Neutrophil (primary cell): ENCODE results near the gene MAST4.

Source experiments
- H3K27ac ChIP-seq: fragments of 200-600 bp; sonication (generic); 2 replicates; pipeline ENCODE4 v1.5.1; 2016; ENCODE audit warnings: mild to moderate bottlenecking, moderate library complexity
- H3K27me3 ChIP-seq: fragments of 200-600 bp; sonication (generic); 2 replicates; pipeline ENCODE4 v1.6.0; 2016; ENCODE audit warnings: mild to moderate bottlenecking
- H3K36me3 ChIP-seq: fragments of 200-600 bp; sonication (generic); 2 replicates; pipeline ENCODE4 v1.5.1; 2017
- H3K4me1 ChIP-seq, 2 experiments: fragments of 200-600 bp in 1 of 2; sonication (generic) in 1 of 2; 1 replicate in 1 of 2; 2 replicates in 1 of 2; pipeline versions ENCODE4 v1.5.1 to v1.6.1; 2013 to 2016; ENCODE audit warnings: low read depth in 1 of 2, low read length in 1 of 2, mild to moderate bottlenecking in 1 of 2, moderate library complexity in 1 of 2; ENCODE audit not compliant: control insufficient read depth in 1 of 2, insufficient read depth in 1 of 2
- H3K4me3 ChIP-seq, 2 experiments: fragments of 200-600 bp in 1 of 2; sonication (generic) in 1 of 2; 1 replicate in 1 of 2; 2 replicates in 1 of 2; pipeline ENCODE4 v1.5.1; 2013 to 2016; ENCODE audit warnings: low read depth in 1 of 2, low read length in 1 of 2, mild to moderate bottlenecking in 1 of 2, moderate library complexity in 1 of 2
- H3K9me3 ChIP-seq: fragments of 200-600 bp; sonication (generic); 2 replicates; pipeline ENCODE4 v1.5.1; 2016
- TF ChIP-seq, protein P1 (sequence below): fragments of 200-600 bp; sonication (generic); IDR thresholded peaks from 2 replicates; pipeline ENCODE4 v1.5.1; 2016; ENCODE audit warnings: antibody characterized with exemption

MAST4 gene

GRCh38 chr5:67053229-67053628 is 457.0 kb downstream of the MAST4 start:
- Histone ChIP-seq H3K36me3 (no peaks in the 10 kb centered on the region), H3K27ac (no peak overlapping the region), H3K9me3 (no peaks in the 10 kb centered on the region), H3K4me3 (no peak overlapping the region), H3K27me3 (no peaks in the 10 kb centered on the region), H3K4me1 (peaks cover 0 to 7% of the 10 kb centered on the region in 2 experiments)
- TF ChIP-seq, protein P1, sequence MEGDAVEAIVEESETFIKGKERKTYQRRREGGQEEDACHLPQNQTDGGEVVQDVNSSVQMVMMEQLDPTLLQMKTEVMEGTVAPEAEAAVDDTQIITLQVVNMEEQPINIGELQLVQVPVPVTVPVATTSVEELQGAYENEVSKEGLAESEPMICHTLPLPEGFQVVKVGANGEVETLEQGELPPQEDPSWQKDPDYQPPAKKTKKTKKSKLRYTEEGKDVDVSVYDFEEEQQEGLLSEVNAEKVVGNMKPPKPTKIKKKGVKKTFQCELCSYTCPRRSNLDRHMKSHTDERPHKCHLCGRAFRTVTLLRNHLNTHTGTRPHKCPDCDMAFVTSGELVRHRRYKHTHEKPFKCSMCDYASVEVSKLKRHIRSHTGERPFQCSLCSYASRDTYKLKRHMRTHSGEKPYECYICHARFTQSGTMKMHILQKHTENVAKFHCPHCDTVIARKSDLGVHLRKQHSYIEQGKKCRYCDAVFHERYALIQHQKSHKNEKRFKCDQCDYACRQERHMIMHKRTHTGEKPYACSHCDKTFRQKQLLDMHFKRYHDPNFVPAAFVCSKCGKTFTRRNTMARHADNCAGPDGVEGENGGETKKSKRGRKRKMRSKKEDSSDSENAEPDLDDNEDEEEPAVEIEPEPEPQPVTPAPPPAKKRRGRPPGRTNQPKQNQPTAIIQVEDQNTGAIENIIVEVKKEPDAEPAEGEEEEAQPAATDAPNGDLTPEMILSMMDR: no peak

DNA sequence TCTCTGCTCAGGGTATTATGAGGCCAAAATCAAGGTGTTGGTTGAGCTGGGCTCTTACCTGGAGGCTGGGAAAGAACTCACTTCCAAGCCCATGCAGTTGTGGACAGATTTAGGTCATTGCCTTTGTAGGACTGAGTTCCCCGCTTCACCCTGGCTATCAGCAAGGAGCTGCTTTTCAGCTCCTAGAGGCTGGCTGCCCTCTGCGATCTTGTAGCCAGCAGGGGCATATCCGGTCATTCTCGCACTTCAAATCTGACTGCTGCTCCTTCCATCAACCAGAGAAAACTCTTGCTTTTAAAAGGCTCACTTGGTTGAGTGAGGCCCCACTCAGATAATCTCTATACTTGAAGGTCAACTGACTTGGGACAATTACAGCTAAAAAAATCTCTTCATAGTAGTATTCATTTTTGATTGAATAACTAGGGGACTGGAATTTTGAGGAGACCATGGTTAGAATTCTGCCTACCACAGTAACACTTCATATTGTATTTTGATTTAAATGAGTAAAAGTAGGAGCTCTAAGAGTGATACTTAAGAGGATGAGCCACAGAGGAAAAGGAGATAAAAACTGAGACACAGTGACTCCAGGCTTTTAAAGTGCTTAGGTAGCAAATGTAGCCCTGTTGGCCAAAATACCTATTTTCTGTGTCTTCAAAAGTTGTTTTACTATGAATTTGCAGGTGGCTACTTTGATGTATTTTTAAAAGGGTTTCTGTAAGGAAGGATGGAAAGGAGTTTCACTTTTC is 463.0 kb downstream of the MAST4 start:
- no peaks in the 10 kb centered on the region for H3K9me3 ChIP-seq
- TF ChIP-seq, protein P1: no peak
- H3K27me3 ChIP-seq: no peaks in the 10 kb centered on the region
- no peak overlapping the region for H3K4me3 ChIP-seq
- no peaks in the 10 kb centered on the region for H3K4me1 ChIP-seq
- no peaks in the 10 kb centered on the region for H3K36me3 ChIP-seq
- H3K27ac ChIP-seq: no peak overlapping the region

DNA sequence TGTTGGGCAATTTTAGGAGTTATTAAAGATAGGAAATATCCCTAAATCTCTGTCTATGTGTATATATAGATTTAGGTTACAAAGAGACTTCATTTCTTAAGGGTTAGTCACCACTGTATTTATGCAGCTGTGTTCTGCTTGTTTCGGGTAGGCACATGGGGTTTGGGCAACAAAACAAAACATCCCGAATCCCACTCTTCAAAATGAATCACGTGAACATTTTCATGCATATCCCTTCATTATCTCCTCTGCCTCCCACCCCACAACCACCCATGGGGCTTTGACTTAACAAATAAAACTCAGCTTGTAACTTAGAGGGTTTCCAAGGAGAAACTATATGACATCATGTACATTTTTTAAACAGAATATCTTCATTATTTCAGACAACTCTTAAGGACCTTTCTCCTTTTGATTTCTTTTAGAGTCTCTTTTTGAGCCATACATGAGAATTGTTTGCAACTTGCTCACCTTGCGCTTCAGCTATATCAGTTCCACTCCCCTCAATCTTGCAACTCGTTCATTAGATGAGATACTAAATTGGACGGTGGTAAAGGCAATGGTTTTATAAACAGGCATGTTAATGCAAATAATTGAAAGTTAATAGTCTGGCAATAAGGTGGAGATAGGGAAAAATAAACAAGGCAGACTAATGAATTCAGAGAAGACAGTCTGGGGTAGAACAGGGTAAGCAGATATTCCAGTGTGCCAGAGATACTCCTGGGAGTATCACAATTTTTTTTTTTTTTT is 463.7 kb downstream of the MAST4 start:
- Histone ChIP-seq H3K9me3 (no peaks in the 10 kb centered on the region), H3K27me3 (no peaks in the 10 kb centered on the region)
- TF ChIP-seq, protein P1: no peak

DNA sequence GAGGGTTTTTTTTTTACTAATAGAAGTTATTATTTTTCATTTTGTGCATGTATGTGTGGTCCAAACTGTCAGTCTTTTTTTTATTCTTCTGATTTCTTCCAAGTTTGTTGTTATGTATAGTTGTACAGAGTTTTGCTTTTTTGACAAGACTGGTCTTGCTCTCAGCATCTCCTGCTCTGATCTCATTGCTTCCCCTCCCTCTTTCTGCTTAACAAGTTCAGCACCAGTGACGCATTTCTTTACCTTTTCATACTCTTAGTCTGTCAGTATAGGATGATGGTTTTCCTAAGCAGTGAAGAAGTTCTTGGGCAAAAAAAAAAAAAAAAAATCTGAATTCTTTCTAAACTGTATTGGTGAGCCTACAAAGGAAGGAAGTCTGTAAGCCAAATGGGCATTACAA is 465.3 kb downstream of the MAST4 start:
- Histone ChIP-seq H3K27ac (no peak overlapping the region), H3K4me3 (no peak overlapping the region), H3K4me1 (no peaks in the 10 kb centered on the region), H3K9me3 (no peaks in the 10 kb centered on the region), H3K36me3 (no peaks in the 10 kb centered on the region), H3K27me3 (no peaks in the 10 kb centered on the region)
- TF ChIP-seq, protein P1: no peak

More for the DNA sequence above, 463.7 kb downstream of the MAST4 start:
- H3K4me3 ChIP-seq: no peak overlapping the region
- no peaks in the 10 kb centered on the region for H3K36me3 ChIP-seq
- H3K27ac ChIP-seq: no peak overlapping the region
- H3K4me1 ChIP-seq: no peaks in the 10 kb centered on the region

- no peaks in the 10 kb centered on the region for H3K27me3 ChIP-seq
- H3K4me1 ChIP-seq: no peaks in the 10 kb centered on the region
- no peak overlapping the region for H3K4me3 ChIP-seq
- no peaks in the 10 kb centered on the region for H3K9me3 ChIP-seq
- no peak overlapping the region for H3K27ac ChIP-seq
- TF ChIP-seq, protein P1: no peak
- H3K36me3 ChIP-seq: no peaks in the 10 kb centered on the region
Measured at GRCh38 chr5:67063055-67063454, 466.9 kb downstream of the MAST4 start.
